ENCODE measurements around the gene RAP1GDS1. TPM values are rescaled to one million over a fixed set of nuclear protein-coding genes. Genes with fewer than 3 reads are reported as not detected.

Gene RAP1GDS1
- total RNA-seq, 1 experiment from 2014 or later = 40.8 TPM

- H3K36me3 ChIP-seq (ENCODE audit: control insufficient read depth in 1 of 2, insufficient read depth in 2 of 2, low read length in 2 of 2) = no peaks in the 10 kb centered on the region; a peak in 2 of 4 replicates
- H3K9me2 ChIP-seq (ENCODE audit: insufficient read depth) = no peaks in the 10 kb centered on the region
- no peaks in the 10 kb centered on the region for H3K9me3 ChIP-seq (ENCODE audit: control insufficient read depth in 1 of 2, insufficient read depth in 1 of 2, low read depth in 1 of 2, low read length in 2 of 2)
- peak overlapping the region; percentile 78; the same call in 1 of the 2 replicates for H3K27ac ChIP-seq (ENCODE audit: low read depth, low read length)
- H3K9ac ChIP-seq (ENCODE audit: low read length) = peak overlapping the region; percentile 39
- no peaks in the 10 kb centered on the region for H3K27me3 ChIP-seq (ENCODE audit: insufficient read depth, low read length)
- ChIA-PET POLR2A (no interaction called here), CTCF (interaction anchor here (1.0 kb wide), 1 partner anchor 318 kb away, joined by 3 read pairs; no protein-coding TSS in a partner anchor), RAD21 (ENCODE audit: low non-redundant PET in 1 of 2, low total read pairs in 2 of 2, uncharacterized antibody in 2 of 2, unreplicated experiment in 2 of 2) (no interaction called here)
- peak overlapping the region; percentile 59 for H3K4me2 ChIP-seq (ENCODE audit: low read length)
- H4K20me1 ChIP-seq (ENCODE audit: insufficient read depth) = no peaks in the 10 kb centered on the region
- no peaks in the 10 kb centered on the region for H3K79me2 ChIP-seq (ENCODE audit: insufficient read depth, low read length)
- DNase-seq (ENCODE audit: low read depth, low spot score) = peak; percentile 95
- no peak overlapping the region for H2AFZ ChIP-seq (ENCODE audit: low read depth, low read length, poor library complexity, severe bottlenecking)
- ATAC-seq = peak; percentile 99
- H3K4me3 ChIP-seq (replicated peaks in 1 of 2; ENCODE audit: low read depth in 1 of 2, low read length in 2 of 2) = peak overlapping the region in 1 of 2 experiments; percentile 2; a peak in 1 of 4 replicates
- intact Hi-C loops (cut with micrococcal nuclease) = no loop called here
- no TSS peak for BruUV-seq (replicated peaks)
- peaks cover 18 to 35% of the 10 kb centered on the region in 2 experiments for H3K4me1 ChIP-seq (ENCODE audit: control insufficient read depth in 1 of 2, insufficient read depth in 2 of 2, low read length in 2 of 2)
- TF ChIP-seq SP1 (IDR thresholded peaks at IDR 0.05; ENCODE audit: low read depth) (peak; percentile 84), POLR2A (IDR thresholded peaks at IDR 0.05; ENCODE audit: borderline replicate concordance, extremely low read depth, insufficient read depth, insufficient read length) (no peak), FOSL1 (IDR thresholded peaks at IDR 0.05; ENCODE audit: low read depth) (peak; percentile 91), POLR2AphosphoS5 (IDR thresholded peaks at IDR 0.05; ENCODE audit: low read depth, low read length) (0 out of 2 replicates have a peak, but pooled peaks have one; percentile 45), JUND (IDR thresholded peaks at IDR 0.05) (peak; percentile 95), ZBTB33 (IDR thresholded peaks at IDR 0.05; ENCODE audit: extremely low read depth, insufficient replicate concordance, low read length) (no peak), ATF3 (IDR thresholded peaks at IDR 0.05) (0 out of 2 replicates have a peak, but pooled peaks have one; percentile 10), ZNF274 (IDR thresholded peaks at IDR 0.05; ENCODE audit: low read depth, low read length) (no peak), YY1 (IDR thresholded peaks at IDR 0.05; ENCODE audit: extremely low read depth, insufficient replicate concordance, low read depth, low read length) (no peak), CBX3 (IDR thresholded peaks at IDR 0.05; ENCODE audit: low read depth) (peak; percentile 84), RAD21 (IDR thresholded peaks at IDR 0.05; ENCODE audit: low read depth) (peak; percentile 22), ZFX (IDR thresholded peaks at IDR 0.05) (no peak), EGR1 (IDR thresholded peaks at IDR 0.05; ENCODE audit: low read depth) (no peak), ELF1 (IDR thresholded peaks at IDR 0.05; ENCODE audit: borderline replicate concordance, low read depth) (no peak; the same call in 1 of the 2 replicates), SRF (IDR thresholded peaks at IDR 0.05; ENCODE audit: low read depth) (peak; percentile 68), EZH2phosphoT487 (IDR thresholded peaks at IDR 0.05; ENCODE audit: borderline replicate concordance) (no peak), CTCF (IDR thresholded peaks at IDR 0.05 in 2 of 3, conservative IDR thresholded peaks at IDR 0.05 in 1 of 3; ENCODE audit: borderline replicate concordance in 1 of 3, insufficient read depth in 1 of 3, low read depth in 2 of 3, low read length in 2 of 3) (no peak), EZH2 (IDR thresholded peaks at IDR 0.05) (no peak), MAX (IDR thresholded peaks at IDR 0.05) (peak; percentile 63; the same call in 1 of the 2 replicates), REST (IDR thresholded peaks at IDR 0.05; ENCODE audit: low read depth) (no peak)
Observed at GRCh38 chr4:98430708-98431403, 169.7 kb downstream of the RAP1GDS1 start.
